GM23248 (cell line): ENCODE measurements around the gene FBXL4.

Experiments used
- EZH2 ChIP-seq: fragments of 200-600 bp; sonication (generic); IDR thresholded peaks from 2 replicates; pipeline ENCODE4 v1.6.1; 2018; ENCODE audit warnings: antibody characterized with exemption, mild to moderate bottlenecking; ENCODE audit not compliant: insufficient read depth, poor library complexity, severe bottlenecking
- EZH2phosphoT487 ChIP-seq: fragments of 200-600 bp; sonication (generic); IDR thresholded peaks from 2 replicates; pipeline ENCODE4 v1.6.1; 2018; ENCODE audit warnings: antibody characterized with exemption, moderate library complexity, mild to moderate bottlenecking, low read depth; ENCODE audit not compliant: insufficient read depth

- TF ChIP-seq EZH2 (no peak), EZH2phosphoT487 (no peak)
These were observed 107.4 kb downstream of the FBXL4 start for GRCh38 chr6:98840385-98840784.
